Activated T-helper 1 cell treated with anti-CD3 and anti-CD28 coated beads, Interleukin-12 subunit alpha, Interleukin-12 subunit beta, Interleukin-2, Interleukin-4 antibody, amounts not matched to agents 30 ng/mL and 10 ng/mL and 1 ng/mL, durations not matched to agents 14 hours and 24 hours and 36 hours (primary cell): ENCODE results near the gene STAB2. TPM values are rescaled to one million over a fixed set of nuclear protein-coding genes. Genes with fewer than 3 reads are reported as not detected.
"Not testable (repeated sequence)": the region's sequence is repeated elsewhere in the genome, so short reads cannot be mapped to it uniquely, and the experiment has no call there.

ENCODE experiments used
- DNase-seq: peaks from one replicate; pipeline ENCODE4 v3.0.0; 2021; ENCODE audit warnings: low spot score
- H3K27ac Mint-ChIP-seq: one replicate; pipeline ENCODE4 v1.8.0; 2021; ENCODE audit warnings: mild to moderate bottlenecking, mixed read lengths
- H3K27me3 Mint-ChIP-seq: one replicate; pipeline ENCODE4 v1.8.0; 2022; ENCODE audit warnings: mild to moderate bottlenecking, moderate library complexity, mixed read lengths; ENCODE audit not compliant: insufficient read depth
- H3K36me3 Mint-ChIP-seq: one replicate; pipeline ENCODE4 v1.8.0; 2021; ENCODE audit warnings: low read depth, mixed read lengths
- H3K4me1 Mint-ChIP-seq: one replicate; pipeline ENCODE4 v1.8.0; 2021; ENCODE audit warnings: low read depth, mixed read lengths
- H3K4me3 Mint-ChIP-seq: one replicate; pipeline ENCODE4 v1.8.0; 2021; ENCODE audit warnings: mild to moderate bottlenecking, moderate library complexity, mixed read lengths
- H3K9me3 Mint-ChIP-seq: one replicate; pipeline ENCODE4 v1.8.0; 2021; ENCODE audit warnings: mixed read lengths
- intact Hi-C: fragments of 100-400 bp; cut with micrococcal nuclease; formaldehyde crosslinking; loops from one replicate; pipeline ENCODE4 v1.15.1; 2024
- total RNA-seq: library from RNA; stranded (reverse); gene quantifications from 2 replicates; pipeline ENCODE4 v1.2.3, GENCODE V29; 2022

The STAB2 gene
- total RNA-seq, 1 donor from 2014 or later: not detected

- Mint-ChIP-seq H3K27ac (no peak overlapping the region), H3K9me3 (no peaks in the 10 kb centered on the region), H3K36me3 (no peaks in the 10 kb centered on the region), H3K27me3 (peaks cover 6% of the 10 kb centered on the region), H3K4me1 (no peaks in the 10 kb centered on the region), H3K4me3 (no peak overlapping the region)
- no peak for DNase-seq
- intact Hi-C loops: no loop called here
These were observed 53.8 kb downstream of the STAB2 start for GRCh38 chr12:103640831-103641230.

GRCh38 chr12:103642240-103642864 lies 55.3 kb downstream of the STAB2 start:
- no peaks in the 10 kb centered on the region for H3K4me1 Mint-ChIP-seq
- peaks cover 10% of the 10 kb centered on the region for H3K27me3 Mint-ChIP-seq
- intact Hi-C loops: no loop called here
- no peak overlapping the region for H3K4me3 Mint-ChIP-seq
- H3K9me3 Mint-ChIP-seq: no peaks in the 10 kb centered on the region
- no peak overlapping the region for H3K27ac Mint-ChIP-seq
- H3K36me3 Mint-ChIP-seq: no peaks in the 10 kb centered on the region
- no peak for DNase-seq

- Mint-ChIP-seq H3K27ac (no peak overlapping the region), H3K9me3 (no peaks in the 10 kb centered on the region), H3K4me3 (no peak overlapping the region), H3K36me3 (no peaks in the 10 kb centered on the region), H3K27me3 (peaks cover 5% of the 10 kb centered on the region), H3K4me1 (no peaks in the 10 kb centered on the region)
- no peak for DNase-seq
- intact Hi-C loops: no loop called here
These were observed 58.1 kb downstream of the STAB2 start for GRCh38 chr12:103645202-103645601.

DNA sequence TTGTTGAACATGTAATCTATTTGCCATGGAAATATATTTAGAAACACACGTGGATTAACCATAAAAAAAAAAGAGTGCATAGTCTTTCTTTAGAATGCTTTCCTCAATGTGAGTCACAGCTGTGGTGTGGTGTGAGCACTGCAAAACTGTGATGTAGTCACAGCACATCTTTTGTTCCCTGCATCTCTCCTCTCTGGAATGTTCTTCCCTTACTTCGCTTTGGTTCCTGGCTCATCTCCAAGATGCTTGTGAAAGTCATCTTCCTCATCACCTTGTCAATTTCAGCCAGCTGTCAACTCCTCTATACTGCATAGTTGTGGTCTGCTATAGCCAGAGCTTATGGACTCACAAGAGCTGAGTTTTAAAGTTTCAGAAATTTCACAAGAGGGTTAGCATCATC lies 60.2 kb downstream of the STAB2 start:
- Mint-ChIP-seq H3K27ac (no peak overlapping the region), H3K27me3 (peaks cover 5% of the 10 kb centered on the region), H3K9me3 (no peaks in the 10 kb centered on the region), H3K36me3 (no peaks in the 10 kb centered on the region), H3K4me3 (no peak overlapping the region), H3K4me1 (no peaks in the 10 kb centered on the region)
- DNase-seq: no peak
- intact Hi-C loops: no loop called here

GRCh38 chr12:103652808-103653207 lies 65.7 kb downstream of the STAB2 start:
- no peaks in the 10 kb centered on the region for H3K4me1 Mint-ChIP-seq
- no peak overlapping the region for H3K4me3 Mint-ChIP-seq
- intact Hi-C loops: no loop called here
- no peak overlapping the region for H3K27ac Mint-ChIP-seq
- H3K36me3 Mint-ChIP-seq: no peaks in the 10 kb centered on the region
- no peak for DNase-seq
- no peaks in the 10 kb centered on the region for H3K9me3 Mint-ChIP-seq
- H3K27me3 Mint-ChIP-seq: no peaks in the 10 kb centered on the region

DNA sequence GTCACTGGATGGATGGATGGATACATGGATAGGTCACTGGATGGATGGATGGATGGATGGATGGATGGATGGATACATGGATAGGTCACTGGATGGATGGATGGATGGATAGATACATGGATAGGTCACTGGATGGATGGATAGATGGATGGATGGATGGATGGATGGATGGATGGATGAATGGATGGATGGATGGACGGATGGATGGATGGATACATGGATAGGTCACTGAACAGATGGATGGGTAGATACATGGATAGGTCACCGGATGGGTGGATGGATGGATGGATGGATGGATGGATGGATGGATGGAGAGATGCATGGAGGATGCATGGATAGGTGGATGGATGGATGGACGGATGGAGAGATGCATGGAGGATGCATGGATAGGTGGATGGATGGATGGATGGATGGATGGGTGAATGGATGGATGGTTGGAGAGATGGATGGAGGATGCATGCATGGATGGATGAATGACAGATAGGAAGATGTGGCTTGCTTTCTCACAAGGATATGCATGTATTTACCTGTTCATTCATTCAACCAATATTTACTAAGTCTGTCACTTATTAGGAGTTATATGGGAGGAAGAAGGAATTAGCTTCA lies 66.6 kb downstream of the STAB2 start:
- H3K9me3 Mint-ChIP-seq, H3K4me1 Mint-ChIP-seq, intact Hi-C loops, DNase-seq, H3K27ac Mint-ChIP-seq, H3K27me3 Mint-ChIP-seq, H3K4me3 Mint-ChIP-seq, H3K36me3 Mint-ChIP-seq: not testable (repeated sequence)

GRCh38 chr12:103654816-103655215 lies 67.7 kb downstream of the STAB2 start:
- H3K36me3 Mint-ChIP-seq: no peaks in the 10 kb centered on the region
- intact Hi-C loops: no loop called here
- H3K27me3 Mint-ChIP-seq: peaks cover 2% of the 10 kb centered on the region
- H3K4me1 Mint-ChIP-seq: no peaks in the 10 kb centered on the region
- no peaks in the 10 kb centered on the region for H3K9me3 Mint-ChIP-seq
- no peak overlapping the region for H3K27ac Mint-ChIP-seq
- no peak overlapping the region for H3K4me3 Mint-ChIP-seq
- DNase-seq: no peak

DNA sequence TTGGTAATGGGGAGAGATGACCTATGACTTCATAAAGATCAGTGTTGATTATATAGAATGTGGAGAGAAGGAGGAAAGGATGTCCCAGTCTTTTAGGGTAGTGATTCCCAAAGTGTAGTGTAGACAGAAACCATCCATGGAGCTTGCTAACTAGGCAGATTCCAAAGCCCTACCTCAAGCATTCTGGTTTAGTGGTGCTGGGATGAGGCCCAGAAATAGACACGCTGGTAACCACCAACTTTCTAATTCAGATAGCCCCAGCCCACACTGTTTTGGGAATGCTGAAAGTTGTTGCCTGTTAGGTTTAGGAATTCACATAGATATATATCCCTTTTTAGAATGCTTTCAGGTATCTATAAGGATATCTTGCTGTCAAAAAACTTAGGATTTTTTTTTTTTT lies 69.2 kb downstream of the STAB2 start:
- no peaks in the 10 kb centered on the region for H3K9me3 Mint-ChIP-seq
- no peak overlapping the region for H3K27ac Mint-ChIP-seq
- no peak overlapping the region for H3K4me3 Mint-ChIP-seq
- intact Hi-C loops: no loop called here
- H3K27me3 Mint-ChIP-seq: peaks cover 2% of the 10 kb centered on the region
- no peaks in the 10 kb centered on the region for H3K36me3 Mint-ChIP-seq
- no peak for DNase-seq
- H3K4me1 Mint-ChIP-seq: no peaks in the 10 kb centered on the region

DNA sequence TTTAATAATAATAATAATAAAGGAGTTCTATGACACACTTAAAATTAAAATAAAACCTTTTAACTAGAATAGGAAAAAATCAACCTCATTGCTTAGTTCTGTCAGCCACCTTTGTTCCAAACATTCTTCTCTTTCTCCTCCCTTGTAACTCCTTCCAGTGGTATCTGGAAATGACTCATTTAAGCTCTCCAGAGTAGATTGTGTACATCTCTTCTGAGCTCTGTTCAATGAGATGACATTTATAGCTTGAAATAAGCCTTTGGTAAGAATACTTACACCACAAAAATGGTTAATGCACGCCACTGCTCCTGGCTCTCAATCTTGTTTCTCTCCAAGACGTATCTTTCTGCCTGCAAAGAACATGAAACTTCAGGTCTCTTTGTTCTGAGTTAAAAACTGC lies 70.3 kb downstream of the STAB2 start:
- no peaks in the 10 kb centered on the region for H3K36me3 Mint-ChIP-seq
- DNase-seq: no peak
- H3K9me3 Mint-ChIP-seq: no peaks in the 10 kb centered on the region
- H3K27ac Mint-ChIP-seq: no peak overlapping the region
- intact Hi-C loops: no loop called here
- no peak overlapping the region for H3K4me3 Mint-ChIP-seq
- no peaks in the 10 kb centered on the region for H3K4me1 Mint-ChIP-seq
- peaks cover 2% of the 10 kb centered on the region for H3K27me3 Mint-ChIP-seq

DNA sequence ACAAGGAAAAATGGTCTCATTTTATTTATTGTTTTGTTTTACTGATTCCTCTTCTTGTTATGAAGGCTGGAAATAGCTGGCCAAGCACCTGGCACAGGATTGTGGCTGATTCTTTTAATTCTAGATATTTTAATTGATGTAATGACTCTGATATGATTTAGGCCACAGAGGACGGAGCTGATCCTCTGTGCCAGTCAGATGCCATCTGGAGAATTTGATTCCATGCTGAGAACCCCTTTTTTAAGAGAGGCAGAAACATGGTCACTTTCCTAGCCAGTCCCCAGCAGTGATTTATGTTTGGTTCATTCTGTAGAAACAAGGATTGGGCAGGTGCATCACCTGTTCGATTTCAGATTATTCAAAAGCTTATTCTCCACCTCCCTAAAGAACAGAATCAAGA lies 77.6 kb downstream of the STAB2 start:
- intact Hi-C loops: no loop called here
- H3K4me1 Mint-ChIP-seq: no peaks in the 10 kb centered on the region
- no peak overlapping the region for H3K27ac Mint-ChIP-seq
- H3K27me3 Mint-ChIP-seq: peaks cover 2% of the 10 kb centered on the region
- no peaks in the 10 kb centered on the region for H3K9me3 Mint-ChIP-seq
- no peak overlapping the region for H3K4me3 Mint-ChIP-seq
- DNase-seq: no peak
- no peaks in the 10 kb centered on the region for H3K36me3 Mint-ChIP-seq

DNA sequence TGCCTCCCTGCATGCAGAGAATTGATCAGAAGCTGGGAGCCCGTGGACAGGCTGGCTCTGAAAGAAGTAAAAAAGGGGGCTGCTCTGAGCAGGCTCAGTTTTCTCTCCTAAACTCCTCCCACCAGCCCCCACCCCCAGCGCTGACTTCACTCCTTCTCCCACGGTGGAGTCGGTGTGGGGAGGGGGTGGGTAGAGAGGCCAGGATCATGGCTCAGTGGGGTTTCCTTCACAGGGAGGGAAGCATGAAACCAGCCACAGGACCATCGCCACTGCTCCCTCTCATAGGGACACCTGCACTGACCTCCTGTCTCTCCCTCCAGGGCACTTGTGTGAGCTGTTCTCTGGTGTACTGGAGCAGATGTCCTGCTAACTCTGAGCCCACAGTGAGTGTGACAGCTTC lies 78.9 kb downstream of the STAB2 start:
- no peak overlapping the region for H3K27ac Mint-ChIP-seq
- H3K4me1 Mint-ChIP-seq: no peaks in the 10 kb centered on the region
- H3K9me3 Mint-ChIP-seq: no peaks in the 10 kb centered on the region
- intact Hi-C loops: no loop called here
- H3K27me3 Mint-ChIP-seq: peaks cover 2% of the 10 kb centered on the region
- no peaks in the 10 kb centered on the region for H3K36me3 Mint-ChIP-seq
- no peak overlapping the region for H3K4me3 Mint-ChIP-seq
- no peak for DNase-seq

- DNase-seq: no peak
- intact Hi-C loops: no loop called here
- no peak overlapping the region for H3K4me3 Mint-ChIP-seq
- no peaks in the 10 kb centered on the region for H3K4me1 Mint-ChIP-seq
- no peaks in the 10 kb centered on the region for H3K9me3 Mint-ChIP-seq
- H3K36me3 Mint-ChIP-seq: no peaks in the 10 kb centered on the region
- H3K27ac Mint-ChIP-seq: no peak overlapping the region
- peaks cover 2% of the 10 kb centered on the region for H3K27me3 Mint-ChIP-seq
These were observed 80.1 kb downstream of the STAB2 start for GRCh38 chr12:103667125-103667524.

DNA sequence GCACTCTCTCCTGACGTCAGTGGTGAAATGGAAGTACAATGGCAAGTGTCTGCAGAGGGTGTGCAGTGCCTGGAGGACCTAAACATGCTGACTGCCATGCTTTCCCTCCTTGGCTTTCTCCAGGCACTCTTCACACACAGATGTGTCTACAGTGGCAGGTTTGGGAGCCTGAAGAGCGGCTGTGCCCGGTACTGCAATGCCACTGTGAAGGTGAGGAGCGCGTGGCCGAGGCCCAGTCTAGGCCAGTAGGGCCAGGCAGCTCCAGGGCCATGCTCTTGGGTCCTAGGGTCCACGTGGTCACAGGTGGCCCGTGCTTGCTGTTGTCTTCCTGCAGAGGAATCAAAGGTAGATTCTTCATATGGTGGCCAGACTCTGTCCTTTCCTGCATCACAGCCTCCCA lies 81.4 kb downstream of the STAB2 start:
- Mint-ChIP-seq H3K9me3 (no peaks in the 10 kb centered on the region), H3K4me3 (no peak overlapping the region), H3K27ac (no peak overlapping the region), H3K4me1 (no peaks in the 10 kb centered on the region), H3K27me3 (peaks cover 2% of the 10 kb centered on the region), H3K36me3 (no peaks in the 10 kb centered on the region)
- no peak for DNase-seq
- intact Hi-C loops: no loop called here

- no peak overlapping the region for H3K27ac Mint-ChIP-seq
- H3K27me3 Mint-ChIP-seq: no peaks in the 10 kb centered on the region
- intact Hi-C loops: no loop called here
- no peaks in the 10 kb centered on the region for H3K4me1 Mint-ChIP-seq
- H3K36me3 Mint-ChIP-seq: no peaks in the 10 kb centered on the region
- H3K4me3 Mint-ChIP-seq: no peak overlapping the region
- H3K9me3 Mint-ChIP-seq: no peaks in the 10 kb centered on the region
- no peak for DNase-seq
These were observed 84.3 kb downstream of the STAB2 start for GRCh38 chr12:103671367-103671766.
